ENCODE data around the gene KRTCAP2.

Gene KRTCAP2

GRCh38 chr1:155186794-155187455, 13.8 kb upstream of the KRTCAP2 start:
- DNase-seq (ENCODE audit: low read depth, low spot score), result no peak
- H3K4me3 ChIP-seq (ENCODE audit: low read depth, low read length), result no peak overlapping the region
- POLR2A ChIA-PET, result no interaction called here
- no peak for TF ChIP-seq CTCF (IDR thresholded peaks at IDR 0.05; ENCODE audit: insufficient read depth, low read length, missing control alignments)
- CTCF ChIA-PET, result interaction anchor here (1.0 to 4.0 kb wide), 4 partner anchors 11 to 14 kb away, joined by 4 to 50 read pairs (median 12); partner anchors contain the start of gene KRTCAP2

GRCh38 chr1:155186067-155186793, 13.1 kb upstream of the KRTCAP2 start:
- TF ChIP-seq CTCF (IDR thresholded peaks at IDR 0.05; ENCODE audit: insufficient read depth, low read length, missing control alignments), result no peak
- CTCF ChIA-PET, result interaction anchor here (3.1 to 4.0 kb wide), 3 partner anchors 7 to 13 kb away, joined by 19 to 50 read pairs (median 32); partner anchors contain the start of gene KRTCAP2
- H3K4me3 ChIP-seq (ENCODE audit: low read depth, low read length), result no peak overlapping the region
- POLR2A ChIA-PET, result interaction anchor here (1.0 to 1.2 kb wide), 2 partner anchors 8 to 14 kb away, joined by 3 to 5 read pairs; partner anchors contain the start of gene KRTCAP2
- DNase-seq (ENCODE audit: low read depth, low spot score), result no peak

GRCh38 chr1:155185783-155186066, 12.6 kb upstream of the KRTCAP2 start:
- CTCF ChIA-PET, result interaction anchor here (3.1 to 4.0 kb wide), 3 partner anchors 8 to 13 kb away, joined by 19 to 50 read pairs (median 32); partner anchors contain the start of gene KRTCAP2
- H3K4me3 ChIP-seq (ENCODE audit: low read depth, low read length), result no peak overlapping the region
- POLR2A ChIA-PET, result interaction anchor here (1.0 to 1.2 kb wide), 2 partner anchors 9 to 13 kb away, joined by 3 to 5 read pairs; partner anchors contain the start of gene KRTCAP2
- no peak for TF ChIP-seq CTCF (IDR thresholded peaks at IDR 0.05; ENCODE audit: insufficient read depth, low read length, missing control alignments)
- no peak for DNase-seq (ENCODE audit: low read depth, low spot score)

- DNase-seq (ENCODE audit: low read depth, low spot score), result no peak
- CTCF ChIA-PET, result interaction anchor here (1.8 to 4.0 kb wide), 5 partner anchors 8 to 65 kb away, joined by 5 to 50 read pairs (median 19); partner anchors contain the start of genes KRTCAP2 and THBS3
- no peak for TF ChIP-seq CTCF (IDR thresholded peaks at IDR 0.05; ENCODE audit: insufficient read depth, low read length, missing control alignments)
- POLR2A ChIA-PET, result interaction anchor here (1.0 to 1.8 kb wide), 3 partner anchors 9 to 12 kb away, joined by 3 to 13 read pairs (median 5); partner anchors contain the start of gene KRTCAP2
- H3K4me3 ChIP-seq (ENCODE audit: low read depth, low read length), result no peak overlapping the region
Measured at GRCh38 chr1:155184835-155185782, 12.0 kb upstream of the KRTCAP2 start.

- ChIA-PET CTCF (interaction anchor here (1.8 to 4.0 kb wide), 5 partner anchors 9 to 66 kb away, joined by 5 to 50 read pairs (median 19); partner anchors contain the start of genes KRTCAP2 and THBS3), POLR2A (interaction anchor here (1.8 kb wide), 1 partner anchor 9 kb away, joined by 13 read pairs; no protein-coding TSS in a partner anchor)
- TF ChIP-seq CTCF (IDR thresholded peaks at IDR 0.05; ENCODE audit: insufficient read depth, low read length, missing control alignments), result no peak
- no peak overlapping the region for H3K4me3 ChIP-seq (ENCODE audit: low read depth, low read length)
- DNase-seq (ENCODE audit: low read depth, low spot score), result no peak
Measured at GRCh38 chr1:155184351-155184811, 11.3 kb upstream of the KRTCAP2 start.
